Liver (tissue), 9 donors: ENCODE measurements around the gene SLC9A2. TPM values are rescaled to one million over a fixed set of nuclear protein-coding genes. Genes with fewer than 3 reads are reported as not detected.

Experiments used
- DNase-seq: peaks from one replicate; pipeline ENCODE4 v3.0.0-alpha.2; 2017; ENCODE audit warnings: low spot score
- H3K27ac ChIP-seq, 2 donors: one replicate each; pipeline ENCODE4 v1.7.0; 2013; ENCODE audit warnings: inconsistent platforms in 2 of 2, low read length in 2 of 2, control low read depth in 1 of 2, low read depth in 1 of 2, mild to moderate bottlenecking in 1 of 2
- H3K27me3 ChIP-seq, 4 donors: one replicate each; pipeline versions ENCODE4 v1.6.1 to v1.7.0; 2013; ENCODE audit warnings: low read length in 3 of 4, inconsistent platforms in 1 of 4, mild to moderate bottlenecking in 1 of 4, moderate library complexity in 1 of 4; ENCODE audit not compliant: control insufficient read depth in 4 of 4, insufficient read depth in 4 of 4
- H3K36me3 ChIP-seq, 4 donors: one replicate each; pipeline versions ENCODE4 v1.6.1 to v1.7.0; 2013; ENCODE audit warnings: low read length in 3 of 4, mild to moderate bottlenecking in 3 of 4, low read depth in 1 of 4, moderate library complexity in 1 of 4; ENCODE audit not compliant: control insufficient read depth in 4 of 4, insufficient read depth in 3 of 4
- H3K4me1 ChIP-seq, 4 donors: one replicate each; pipeline versions ENCODE4 v1.6.1 to v1.7.0; 2013; ENCODE audit warnings: low read length in 3 of 4, mild to moderate bottlenecking in 3 of 4, moderate library complexity in 1 of 4; ENCODE audit not compliant: control insufficient read depth in 4 of 4, insufficient read depth in 4 of 4
- H3K4me3 ChIP-seq, 3 donors: one replicate each; pipeline versions ENCODE4 v1.6.1 to v1.7.0; 2013; ENCODE audit warnings: low read length in 3 of 3, control low read depth in 1 of 3, low read depth in 1 of 3, mild to moderate bottlenecking in 1 of 3
- H3K9ac ChIP-seq, 2 donors: one replicate each; pipeline ENCODE4 v1.7.0; 2013; ENCODE audit warnings: low read length in 2 of 2, mild to moderate bottlenecking in 2 of 2, moderate library complexity in 2 of 2, control low read depth in 1 of 2, low read depth in 1 of 2
- H3K9me3 ChIP-seq, 4 donors: one replicate each; pipeline versions ENCODE4 v1.6.1 to v1.7.0; 2013; ENCODE audit warnings: low read length in 3 of 4; ENCODE audit not compliant: control insufficient read depth in 4 of 4
- ATF3 ChIP-seq: IDR thresholded peaks from 2 replicates; pipeline ENCODE4 v1.6.1; 2016; ENCODE audit warnings: antibody characterized with exemption
- EGR1 ChIP-seq, 2 donors: IDR thresholded peaks; 2 replicates each; pipeline ENCODE4 v1.6.1; 2016 to 2018; ENCODE audit warnings: antibody characterized with exemption in 2 of 2, low read depth in 2 of 2
- FOXA1 ChIP-seq: IDR thresholded peaks from 2 replicates; pipeline ENCODE4 v1.6.1; 2016; ENCODE audit warnings: antibody characterized with exemption
- GABPA ChIP-seq, 2 donors: IDR thresholded peaks in 1 of 2; conservative IDR thresholded peaks in 1 of 2; 2 replicates each; pipeline ENCODE4 v1.6.1; 2016; ENCODE audit warnings: antibody characterized with exemption in 2 of 2, mild to moderate bottlenecking in 1 of 2, moderate library complexity in 1 of 2
- HNF4A ChIP-seq, 2 donors: conservative IDR thresholded peaks; 2 replicates each; pipeline ENCODE4 v1.6.1; 2016; ENCODE audit warnings: antibody characterized with exemption in 2 of 2, mild to moderate bottlenecking in 2 of 2
- HNF4G ChIP-seq: IDR thresholded peaks from 2 replicates; pipeline ENCODE4 v1.6.1; 2016; ENCODE audit warnings: antibody characterized with exemption
- JUND ChIP-seq, 2 donors: IDR thresholded peaks; 2 replicates each; pipeline ENCODE4 v1.6.1; 2016; ENCODE audit warnings: antibody characterized with exemption in 2 of 2
- NR2F2 ChIP-seq: IDR thresholded peaks from 2 replicates; pipeline ENCODE4 v1.6.1; 2016; ENCODE audit warnings: antibody characterized with exemption
- RAD21 ChIP-seq, 2 donors: IDR thresholded peaks; 2 replicates each; pipeline ENCODE4 v1.6.1; 2016; ENCODE audit warnings: antibody characterized with exemption in 2 of 2, mild to moderate bottlenecking in 2 of 2
- REST ChIP-seq: IDR thresholded peaks from 2 replicates; pipeline ENCODE4 v1.6.1; 2016; ENCODE audit warnings: antibody characterized with exemption, mild to moderate bottlenecking
- RXRA ChIP-seq, 2 donors: IDR thresholded peaks; 2 replicates each; pipeline ENCODE4 v1.6.1; 2017 to 2018; ENCODE audit warnings: antibody characterized with exemption in 2 of 2, mild to moderate bottlenecking in 1 of 2
- SP1 ChIP-seq: IDR thresholded peaks from 2 replicates; pipeline ENCODE4 v1.6.1; 2018; ENCODE audit warnings: antibody characterized with exemption, mild to moderate bottlenecking
- TAF1 ChIP-seq: conservative IDR thresholded peaks from 2 replicates; pipeline ENCODE4 v1.6.1; 2016; ENCODE audit warnings: antibody characterized with exemption, mild to moderate bottlenecking
- YY1 ChIP-seq: IDR thresholded peaks from 2 replicates; pipeline ENCODE4 v1.6.1; 2016; ENCODE audit warnings: antibody characterized with exemption, mild to moderate bottlenecking
- ZBTB33 ChIP-seq: IDR thresholded peaks from 2 replicates; pipeline ENCODE4 v1.6.1; 2016; ENCODE audit warnings: antibody characterized with exemption
- WGBS: extraction: QIAGEN DNeasy Blood & Tissue Kit; methylation state at CpG from one replicate; pipeline ENCODE4 v1.1.7; 2013; 5-methylcytosine and 5-hydroxymethylcytosine counted together
- polyA plus RNA-seq, 2 donors: library from polyadenylated mRNA; stranded (reverse) in 1 of 2; unstranded in 1 of 2; fragments of 200-250 nt in 1 of 2; fragments of >200 nt in 1 of 2; fragmentation: Nextera tagmentation in 1 of 2; extraction: Ambion mirVana in 1 of 2; gene quantifications; one replicate each; pipeline versions ENCODE4 v1.2.1 to v1.2.3, GENCODE V29; 2013 to 2015
- total RNA-seq, 2 donors: library from RNA; depleted of rRNA; stranded (reverse); fragments of >200 nt; gene quantifications; one replicate each; pipeline ENCODE4 v1.2.3, GENCODE V29; 2014
- TF ChIP-seq, protein P1 (sequence below): fragments of 150-350 bp; IDR thresholded peaks from 2 replicates; pipeline ENCODE4 v1.5.1; 2017; ENCODE audit warnings: improper control_type of control experiment, low read depth, low read length; ENCODE audit not compliant: missing input control
- TF ChIP-seq, protein P2 (sequence below): IDR thresholded peaks from 2 replicates; pipeline ENCODE4 v1.6.1; 2016; ENCODE audit warnings: antibody characterized with exemption
- donor health status: healthy.
- donor health status: healthy.
- donor health status: healthy.
- donor health status: healthy.
- donor health status: healthy.

SLC9A2 gene
- total and polyA plus RNA-seq, 4 donors = under 0.01 to 0.05 (median 0.01) TPM; not detected in 1

DNA sequence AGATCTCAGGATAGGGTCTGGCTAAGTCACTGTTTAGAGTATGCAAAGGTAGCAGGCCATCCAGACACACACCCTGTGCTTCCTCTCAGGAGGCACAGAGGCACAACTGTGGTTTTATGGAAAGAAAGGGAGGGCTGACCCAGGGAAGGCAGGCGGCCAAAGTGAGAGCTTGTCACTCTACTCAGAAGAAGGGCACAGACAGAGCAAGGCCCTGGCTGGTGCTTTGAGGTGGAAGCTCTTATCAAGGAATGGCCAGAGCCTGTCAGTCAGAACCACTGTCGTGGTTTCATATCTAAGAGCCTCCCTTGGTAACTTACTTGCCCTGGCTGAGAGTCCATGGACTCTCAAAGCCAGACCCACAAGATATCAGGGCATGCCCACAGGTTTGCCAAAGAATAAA is 40.7 kb downstream of the SLC9A2 start:
- TF ChIP-seq GABPA (IDR thresholded peaks at IDR 0.05 in 1 of 2, conservative IDR thresholded peaks at IDR 0.05 in 1 of 2) (no peak), EGR1 (IDR thresholded peaks at IDR 0.05; ENCODE audit: low read depth in 2 of 2) (no peak), SP1 (no peak), ATF3 (no peak), NR2F2 (no peak), REST (no peak), JUND (IDR thresholded peaks at IDR 0.05) (no peak), HNF4A (conservative IDR thresholded peaks at IDR 0.05) (no peak), FOXA1 (no peak), HNF4G (no peak), YY1 (no peak), RXRA (IDR thresholded peaks at IDR 0.05) (no peak)
- TF ChIP-seq, protein P1, sequence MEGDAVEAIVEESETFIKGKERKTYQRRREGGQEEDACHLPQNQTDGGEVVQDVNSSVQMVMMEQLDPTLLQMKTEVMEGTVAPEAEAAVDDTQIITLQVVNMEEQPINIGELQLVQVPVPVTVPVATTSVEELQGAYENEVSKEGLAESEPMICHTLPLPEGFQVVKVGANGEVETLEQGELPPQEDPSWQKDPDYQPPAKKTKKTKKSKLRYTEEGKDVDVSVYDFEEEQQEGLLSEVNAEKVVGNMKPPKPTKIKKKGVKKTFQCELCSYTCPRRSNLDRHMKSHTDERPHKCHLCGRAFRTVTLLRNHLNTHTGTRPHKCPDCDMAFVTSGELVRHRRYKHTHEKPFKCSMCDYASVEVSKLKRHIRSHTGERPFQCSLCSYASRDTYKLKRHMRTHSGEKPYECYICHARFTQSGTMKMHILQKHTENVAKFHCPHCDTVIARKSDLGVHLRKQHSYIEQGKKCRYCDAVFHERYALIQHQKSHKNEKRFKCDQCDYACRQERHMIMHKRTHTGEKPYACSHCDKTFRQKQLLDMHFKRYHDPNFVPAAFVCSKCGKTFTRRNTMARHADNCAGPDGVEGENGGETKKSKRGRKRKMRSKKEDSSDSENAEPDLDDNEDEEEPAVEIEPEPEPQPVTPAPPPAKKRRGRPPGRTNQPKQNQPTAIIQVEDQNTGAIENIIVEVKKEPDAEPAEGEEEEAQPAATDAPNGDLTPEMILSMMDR = no peak
- TF ChIP-seq, protein P2, sequence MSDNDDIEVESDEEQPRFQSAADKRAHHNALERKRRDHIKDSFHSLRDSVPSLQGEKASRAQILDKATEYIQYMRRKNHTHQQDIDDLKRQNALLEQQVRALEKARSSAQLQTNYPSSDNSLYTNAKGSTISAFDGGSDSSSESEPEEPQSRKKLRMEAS = no peak
- Histone ChIP-seq H3K27ac (no peak overlapping the region), H3K9me3 (no peaks in the 10 kb centered on the region), H3K36me3 (no peaks in the 10 kb centered on the region), H3K9ac (no peak overlapping the region), H3K27me3 (peaks cover 0 to 7% (median 0%) of the 10 kb centered on the region in 4 donors), H3K4me3 (no peak overlapping the region), H3K4me1 (no peaks in the 10 kb centered on the region)
- 69% methylated on average over 2 of the region's 2 CpGs for WGBS
- no peak for DNase-seq

GRCh38 chr2:102660574-102660973 is 41.2 kb downstream of the SLC9A2 start:
- Histone ChIP-seq H3K27ac (no peak overlapping the region), H3K36me3 (no peaks in the 10 kb centered on the region), H3K4me3 (no peak overlapping the region), H3K9me3 (no peaks in the 10 kb centered on the region), H3K4me1 (no peaks in the 10 kb centered on the region), H3K27me3 (peaks cover 0 to 7% (median 0%) of the 10 kb centered on the region in 4 donors), H3K9ac (no peak overlapping the region)
- WGBS = 84% methylated on average over 6 of the region's 6 CpGs
- TF ChIP-seq ZBTB33 (no peak), NR2F2 (no peak), RXRA (IDR thresholded peaks at IDR 0.05) (no peak), RAD21 (IDR thresholded peaks at IDR 0.05) (no peak), ATF3 (no peak), EGR1 (IDR thresholded peaks at IDR 0.05; ENCODE audit: low read depth in 2 of 2) (no peak), YY1 (no peak), TAF1 (no peak), GABPA (IDR thresholded peaks at IDR 0.05 in 1 of 2, conservative IDR thresholded peaks at IDR 0.05 in 1 of 2) (no peak)
- no peak for DNase-seq
